Left cardiac atrium (tissue), 4 donors: ENCODE measurements around the gene P2RX1. TPM values are rescaled to one million over a fixed set of nuclear protein-coding genes. Genes with fewer than 3 reads are reported as not detected.

ENCODE experiments used
- ATAC-seq, 2 donors: fragments of 200-7000 bp; cut with Tn5 transposase; one replicate each; pipeline ENCODE4 v1.9.1; 2020; ENCODE audit warnings: mild to moderate bottlenecking in 2 of 2, moderate library complexity in 2 of 2
- DNase-seq: peaks from one replicate; pipeline ENCODE4 v3.0.0-alpha.2; 2020
- intact Hi-C, 2 donors: fragments of 100-400 bp; cut with DNase I; formaldehyde crosslinking; loops; one replicate each; pipeline versions ENCODE4 v1.14.1 to v1.15.1; 2022 to 2023
- total RNA-seq, 2 donors: library from RNA; stranded (reverse); fragmentation: NEBNext Ultra II Directional; extraction: Animal tissue kit (Norgen Biotek cat#: 25700); gene quantifications; one replicate each; pipeline ENCODE4 v1.2.1, GENCODE V29; 2021
- donor health status: DM: no; HTN: yes; CAD: no.
- donor health status: DM: no; HTN: yes; CAD: no; lungs with severe emphysema.
- donor health status: DM: yes; HTN: yes; CAD: no.
- donor health status: Dilated cardiomyopathy.

The P2RX1 gene
- total RNA-seq, 2 donors from 2014 or later = 0.62 to 3.5 TPM

- ATAC-seq (peak; percentile 34 to 69), DNase-seq (no peak)
- intact Hi-C loops = loop anchor here in 1 of 2 donors (5.0 kb wide), 1 partner anchor 80 kb away; no protein-coding TSS in a partner anchor
Measured at GRCh38 chr17:3927628-3928340, 11.5 kb upstream of the P2RX1 start.

GRCh38 chr17:3926860-3927627 is 10.8 kb upstream of the P2RX1 start:
- intact Hi-C loops = loop anchor here in 1 of 2 donors (5.0 kb wide), 1 partner anchor 80 kb away; no protein-coding TSS in a partner anchor
- no peak for ATAC-seq
- no peak for DNase-seq

- ATAC-seq (no peak), DNase-seq (no peak)
- intact Hi-C loops = loop anchor here in 1 of 2 donors (5.0 kb wide), 1 partner anchor 81 kb away; no protein-coding TSS in a partner anchor
Measured at GRCh38 chr17:3925684-3926485, 9.6 kb upstream of the P2RX1 start.

- DNase-seq = no peak
- no peak for ATAC-seq
- intact Hi-C loops = loop anchor here in 1 of 2 donors (5.0 kb wide), 1 partner anchor 83 kb away; no protein-coding TSS in a partner anchor
Measured at GRCh38 chr17:3924512-3925350, 8.5 kb upstream of the P2RX1 start.

GRCh38 chr17:3923466-3924190 is 7.4 kb upstream of the P2RX1 start:
- DNase-seq (no peak), ATAC-seq (no peak)
- intact Hi-C loops = no loop called here

GRCh38 chr17:3922765-3923164 is 6.5 kb upstream of the P2RX1 start:
- DNase-seq (no peak), ATAC-seq (no peak)
- intact Hi-C loops = no loop called here

- ATAC-seq = peak; percentile 19 to 23
- DNase-seq = peak; percentile 64
- intact Hi-C loops = no loop called here
Measured at GRCh38 chr17:3921502-3922319, 5.4 kb upstream of the P2RX1 start.

- intact Hi-C loops = no loop called here
- DNase-seq (no peak), ATAC-seq (no peak)
Measured at GRCh38 chr17:3921006-3921405, 4.7 kb upstream of the P2RX1 start.

GRCh38 chr17:3919123-3919624 is 2.9 kb upstream of the P2RX1 start:
- DNase-seq = peak; percentile 55
- intact Hi-C loops = loop anchor here in 1 of 2 donors (10.0 kb wide), 1 partner anchor 54 kb away; no protein-coding TSS in a partner anchor
- peak; percentile 20 to 32 for ATAC-seq

GRCh38 chr17:3918372-3919122 is 2.3 kb upstream of the P2RX1 start:
- intact Hi-C loops = loop anchor here in 1 of 2 donors (10.0 kb wide), 1 partner anchor 54 kb away; no protein-coding TSS in a partner anchor
- ATAC-seq = peak in 1 of 2 donors; percentile 43
- DNase-seq = no peak

GRCh38 chr17:3917391-3917931 is 1.2 kb upstream of the P2RX1 start:
- intact Hi-C loops = loop anchor here in 1 of 2 donors (10.0 kb wide), 1 partner anchor 53 kb away; no protein-coding TSS in a partner anchor
- peak; percentile 87 for DNase-seq
- peak; percentile 6 to 24 for ATAC-seq

GRCh38 chr17:3916825-3917224 is 560 bp upstream of the P2RX1 start:
- DNase-seq (no peak), ATAC-seq (no peak)
- intact Hi-C loops = loop anchor here in 1 of 2 donors (10.0 kb wide), 1 partner anchor 52 kb away; no protein-coding TSS in a partner anchor

GRCh38 chr17:3915581-3915994 is 677 bp downstream of the P2RX1 start:
- DNase-seq (no peak), ATAC-seq (no peak)
- intact Hi-C loops = loop anchor here in 1 of 2 donors (10.0 kb wide), 1 partner anchor 51 kb away; no protein-coding TSS in a partner anchor

- DNase-seq (no peak), ATAC-seq (no peak)
- intact Hi-C loops = loop anchor here (5.0 to 10.0 kb wide), 2 partner anchors 49 to 52 kb away; no protein-coding TSS in a partner anchor
Measured at GRCh38 chr17:3914312-3914670, 2.0 kb downstream of the P2RX1 start.
